ENCODE data around the gene YWHAQ.
"Not testable (repeated sequence)": the region's sequence is repeated elsewhere in the genome, so short reads cannot be mapped to it uniquely, and the experiment has no call there.

DNA sequence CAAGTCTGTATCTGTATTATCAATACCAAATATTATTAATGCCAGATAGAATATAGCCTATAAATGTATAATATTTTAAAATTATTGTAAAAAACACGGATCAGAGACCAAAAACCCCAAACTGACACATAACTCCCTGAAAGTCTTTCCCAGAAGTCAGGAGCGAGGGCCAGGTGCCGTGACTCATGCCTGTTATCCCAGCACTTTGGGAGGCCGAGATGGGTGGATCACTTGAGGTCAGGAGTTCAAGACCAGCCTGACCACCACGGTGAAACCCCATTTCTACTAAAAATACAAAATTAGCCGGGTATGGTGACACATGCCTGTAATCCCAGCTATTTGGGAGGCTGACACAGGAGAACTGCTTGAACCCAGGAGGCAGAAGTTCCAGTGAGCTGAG lies 35.5 kb downstream of the YWHAQ start:
- TF ChIP-seq, protein P1, sequence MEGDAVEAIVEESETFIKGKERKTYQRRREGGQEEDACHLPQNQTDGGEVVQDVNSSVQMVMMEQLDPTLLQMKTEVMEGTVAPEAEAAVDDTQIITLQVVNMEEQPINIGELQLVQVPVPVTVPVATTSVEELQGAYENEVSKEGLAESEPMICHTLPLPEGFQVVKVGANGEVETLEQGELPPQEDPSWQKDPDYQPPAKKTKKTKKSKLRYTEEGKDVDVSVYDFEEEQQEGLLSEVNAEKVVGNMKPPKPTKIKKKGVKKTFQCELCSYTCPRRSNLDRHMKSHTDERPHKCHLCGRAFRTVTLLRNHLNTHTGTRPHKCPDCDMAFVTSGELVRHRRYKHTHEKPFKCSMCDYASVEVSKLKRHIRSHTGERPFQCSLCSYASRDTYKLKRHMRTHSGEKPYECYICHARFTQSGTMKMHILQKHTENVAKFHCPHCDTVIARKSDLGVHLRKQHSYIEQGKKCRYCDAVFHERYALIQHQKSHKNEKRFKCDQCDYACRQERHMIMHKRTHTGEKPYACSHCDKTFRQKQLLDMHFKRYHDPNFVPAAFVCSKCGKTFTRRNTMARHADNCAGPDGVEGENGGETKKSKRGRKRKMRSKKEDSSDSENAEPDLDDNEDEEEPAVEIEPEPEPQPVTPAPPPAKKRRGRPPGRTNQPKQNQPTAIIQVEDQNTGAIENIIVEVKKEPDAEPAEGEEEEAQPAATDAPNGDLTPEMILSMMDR (IDR thresholded peaks at IDR 0.05), result not testable (repeated sequence)
- not testable (repeated sequence) for TF ChIP-seq POLR2A, POLR2AphosphoS5 (IDR thresholded peaks at IDR 0.05)

Measured in breast epithelium (tissue), 3 donors.